UCSD-AML1 (cell line): Measurements from ENCODE around the gene TROAP.
"Not testable (repeated sequence)": the region's sequence is repeated elsewhere in the genome, so short reads cannot be mapped to it uniquely, and the experiment has no call there.

Experiments used
- DNase-seq: peaks from one replicate; lab custom pipeline; 2025; ENCODE audit not compliant: unreplicated experiment; lab: John Stamatoyannopoulos, UW

TROAP gene, protein sequence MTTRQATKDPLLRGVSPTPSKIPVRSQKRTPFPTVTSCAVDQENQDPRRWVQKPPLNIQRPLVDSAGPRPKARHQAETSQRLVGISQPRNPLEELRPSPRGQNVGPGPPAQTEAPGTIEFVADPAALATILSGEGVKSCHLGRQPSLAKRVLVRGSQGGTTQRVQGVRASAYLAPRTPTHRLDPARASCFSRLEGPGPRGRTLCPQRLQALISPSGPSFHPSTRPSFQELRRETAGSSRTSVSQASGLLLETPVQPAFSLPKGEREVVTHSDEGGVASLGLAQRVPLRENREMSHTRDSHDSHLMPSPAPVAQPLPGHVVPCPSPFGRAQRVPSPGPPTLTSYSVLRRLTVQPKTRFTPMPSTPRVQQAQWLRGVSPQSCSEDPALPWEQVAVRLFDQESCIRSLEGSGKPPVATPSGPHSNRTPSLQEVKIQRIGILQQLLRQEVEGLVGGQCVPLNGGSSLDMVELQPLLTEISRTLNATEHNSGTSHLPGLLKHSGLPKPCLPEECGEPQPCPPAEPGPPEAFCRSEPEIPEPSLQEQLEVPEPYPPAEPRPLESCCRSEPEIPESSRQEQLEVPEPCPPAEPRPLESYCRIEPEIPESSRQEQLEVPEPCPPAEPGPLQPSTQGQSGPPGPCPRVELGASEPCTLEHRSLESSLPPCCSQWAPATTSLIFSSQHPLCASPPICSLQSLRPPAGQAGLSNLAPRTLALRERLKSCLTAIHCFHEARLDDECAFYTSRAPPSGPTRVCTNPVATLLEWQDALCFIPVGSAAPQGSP

DNA sequence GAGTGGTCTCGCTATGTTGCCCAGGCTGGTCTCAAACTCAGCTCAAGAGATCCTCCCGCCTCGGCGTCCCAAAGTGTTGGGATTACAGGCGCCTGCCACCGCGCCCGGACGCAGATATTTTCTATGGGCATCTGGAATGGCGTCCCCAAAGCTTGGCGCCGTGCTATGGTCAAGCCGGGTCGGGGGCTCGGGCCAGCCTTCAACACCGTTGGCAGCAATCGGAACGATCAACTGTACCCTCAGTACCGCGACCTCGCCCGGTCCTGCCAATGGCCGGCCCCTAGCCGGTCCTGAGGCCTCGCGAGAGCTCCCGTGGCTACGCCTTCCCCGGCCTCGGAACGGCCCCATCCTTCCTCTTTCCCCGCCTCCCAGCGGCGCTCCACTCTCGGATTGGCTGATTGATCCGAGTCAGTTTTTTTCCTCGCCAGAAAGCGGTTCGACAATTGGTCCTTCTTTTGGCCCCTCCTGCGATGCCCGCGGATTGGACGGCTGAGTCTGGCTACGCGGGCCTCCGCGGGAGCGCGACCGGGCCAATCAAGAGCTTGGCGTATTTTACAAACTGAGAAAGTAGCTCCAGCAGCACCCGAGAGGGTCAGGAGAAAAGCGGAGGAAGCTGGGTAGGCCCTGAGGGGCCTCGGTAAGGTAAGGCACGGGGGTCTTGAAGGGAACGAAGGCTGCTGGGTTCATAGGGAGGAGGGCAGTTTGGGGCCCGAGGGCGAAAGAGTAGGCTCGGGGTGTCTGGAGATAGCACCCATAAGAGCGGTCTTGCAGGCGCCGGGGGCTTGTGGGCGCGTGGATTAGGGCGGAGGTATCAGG is at the start of gene TROAP:
Gene TROAP (plus strand): TSS at position 548 of the 816 bp plus-strand sequence. CDS start 354 bp downstream, outside the sequence.
- DNase-seq, result peak; percentile 96

DNA sequence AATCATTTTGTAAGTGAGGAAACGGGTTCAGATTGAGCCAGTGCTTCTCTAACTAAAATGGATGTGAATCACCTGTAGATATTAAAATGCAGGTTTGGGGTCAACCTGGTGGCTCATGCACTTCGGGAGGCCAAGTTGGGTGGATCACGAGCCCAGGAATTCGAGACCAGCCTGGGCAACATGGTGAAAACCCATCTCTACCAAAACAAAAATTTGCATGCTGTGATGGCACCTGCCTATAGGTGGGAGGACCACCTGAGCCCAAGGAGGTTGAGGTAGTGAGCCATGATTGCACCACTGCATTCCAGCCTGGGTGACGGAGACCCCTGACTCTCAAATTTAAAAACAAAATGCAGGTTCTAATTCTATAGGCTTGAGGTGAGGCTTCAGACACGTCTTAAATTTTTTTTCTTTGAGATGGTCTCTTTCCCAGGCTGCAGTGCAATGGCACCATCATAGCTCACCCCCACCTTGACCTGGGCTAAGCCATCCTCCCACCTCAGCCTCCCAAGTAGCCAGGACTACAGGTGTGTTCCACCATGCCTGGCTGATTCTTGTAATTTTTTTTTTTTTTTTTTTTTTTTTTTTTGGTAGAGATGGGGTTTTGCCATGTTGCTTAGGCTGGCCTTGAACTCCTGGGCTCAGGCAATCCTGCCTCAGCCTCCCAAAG is 49.2 kb upstream of the TROAP start:
- no peak for DNase-seq

DNA sequence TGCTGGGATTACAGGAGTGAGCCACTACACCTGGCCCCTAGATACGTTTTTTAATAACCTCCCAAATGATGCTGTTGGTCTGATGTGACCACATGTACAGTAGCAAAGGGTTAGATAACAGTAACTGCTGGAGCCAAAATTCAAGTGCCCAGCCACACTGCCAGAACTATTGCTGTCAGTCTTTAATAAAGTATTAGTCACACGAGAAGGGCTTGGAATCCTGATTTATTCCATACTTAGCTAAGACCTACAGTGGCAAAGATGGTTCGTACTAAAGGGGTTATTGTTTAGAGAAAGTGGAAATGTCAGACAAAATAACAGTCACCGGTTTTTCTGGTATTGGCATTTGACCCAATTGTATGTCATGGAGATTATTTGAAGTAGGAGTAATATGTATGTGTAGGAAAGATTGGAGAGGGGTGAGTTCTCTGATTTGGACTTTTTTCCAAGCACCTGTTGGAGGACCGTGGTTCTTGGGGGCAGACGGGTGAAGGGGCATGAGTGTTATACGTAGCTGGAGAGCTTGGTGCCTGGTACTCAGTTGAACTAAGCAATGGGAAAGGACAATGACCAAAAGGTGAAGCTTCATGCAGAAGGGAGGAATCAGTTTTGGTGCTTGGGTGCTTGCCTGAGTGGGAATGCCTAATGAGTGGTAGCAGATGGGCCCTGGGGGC is 48.5 kb upstream of the TROAP start:
- no peak for DNase-seq

DNA sequence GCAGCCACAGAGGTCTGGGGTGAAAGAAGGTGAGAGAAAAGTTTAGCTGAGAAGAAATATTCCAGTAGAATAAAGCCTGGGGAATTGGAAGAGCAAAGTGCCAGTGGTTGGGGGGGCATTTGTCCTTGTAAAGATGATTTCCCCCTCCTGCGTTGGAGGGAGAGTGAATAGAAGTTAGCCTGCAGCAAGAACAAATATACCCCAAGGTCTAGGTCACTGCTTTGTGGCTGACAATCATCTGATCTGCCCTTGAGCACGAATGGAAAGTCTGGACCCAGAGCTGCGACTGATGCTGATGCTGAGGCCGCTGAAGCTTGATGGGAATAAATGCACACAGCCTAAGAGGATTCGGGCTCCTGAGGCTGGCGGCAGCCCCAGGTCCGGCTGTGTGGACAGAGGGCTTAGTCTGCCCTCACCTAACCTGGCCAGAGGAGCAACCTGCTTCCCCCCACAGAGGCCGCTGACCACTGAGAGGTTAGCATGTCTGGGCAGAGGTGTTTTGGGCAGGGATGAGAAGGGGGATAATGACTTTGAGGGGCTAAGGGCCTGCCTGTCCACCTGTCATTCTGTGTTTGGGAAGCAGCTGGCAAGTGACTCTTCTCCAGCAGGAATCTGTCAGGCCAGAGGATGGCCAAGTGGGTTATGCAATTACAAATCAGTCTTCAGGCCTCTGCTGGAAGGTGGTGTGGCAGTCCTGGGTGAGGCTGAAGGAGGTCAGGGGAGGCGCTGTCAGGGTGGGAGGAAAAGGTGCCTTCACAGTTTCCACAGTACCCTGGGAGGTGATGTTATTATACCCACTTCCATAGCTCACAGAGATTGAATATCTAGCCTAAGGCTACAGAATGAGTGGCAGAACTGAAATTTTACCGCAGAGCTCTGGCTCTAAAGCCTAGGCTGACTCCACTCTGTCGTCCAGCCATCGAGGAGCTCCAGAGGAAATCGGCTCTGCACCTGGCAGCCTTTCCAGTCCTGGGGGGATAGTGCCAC is 46.5 kb upstream of the TROAP start:
- no peak for DNase-seq

DNA sequence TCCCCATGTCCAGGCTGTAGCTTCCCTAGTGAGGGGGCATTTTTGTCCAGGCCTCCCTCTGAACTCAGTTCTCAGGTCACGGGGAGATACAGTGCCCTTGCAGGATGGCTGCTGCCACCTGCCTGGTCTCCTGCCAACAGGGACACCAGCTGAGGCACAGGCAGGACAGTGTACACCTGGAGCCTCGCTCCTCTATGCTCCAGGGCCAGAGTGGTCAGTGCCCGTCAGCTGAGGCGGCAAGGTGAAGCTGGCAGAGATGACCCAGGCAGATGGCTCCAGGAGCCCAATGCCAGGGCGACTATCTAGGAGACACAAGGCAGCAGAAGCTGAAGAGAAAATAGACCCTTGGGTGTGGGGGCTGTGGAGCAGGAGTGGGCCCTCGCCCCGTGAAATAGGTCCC is 45.6 kb upstream of the TROAP start:
- DNase-seq, result no peak

DNA sequence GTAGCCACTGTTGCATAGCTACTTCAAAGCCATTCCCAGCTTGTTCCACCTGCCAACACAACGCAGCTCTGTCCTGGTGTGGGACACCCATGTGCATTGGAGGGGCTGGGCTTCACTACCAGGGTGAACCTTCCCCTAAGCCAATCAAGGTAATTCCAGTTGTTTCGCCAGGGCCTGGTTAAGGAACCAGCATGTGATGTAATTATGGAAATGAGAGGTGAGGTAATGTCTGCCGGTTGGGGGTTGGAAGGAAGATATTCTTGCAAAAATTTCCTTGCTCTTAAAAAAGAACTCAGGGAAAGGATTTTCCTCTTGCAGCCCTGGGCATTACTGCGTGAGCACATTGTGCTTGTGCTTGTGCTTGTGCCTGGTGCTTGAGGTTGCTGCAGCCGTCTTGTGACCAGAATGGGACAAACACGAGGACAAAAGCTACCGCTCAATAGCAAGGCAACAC is 43.3 kb upstream of the TROAP start:
- no peak for DNase-seq

DNA sequence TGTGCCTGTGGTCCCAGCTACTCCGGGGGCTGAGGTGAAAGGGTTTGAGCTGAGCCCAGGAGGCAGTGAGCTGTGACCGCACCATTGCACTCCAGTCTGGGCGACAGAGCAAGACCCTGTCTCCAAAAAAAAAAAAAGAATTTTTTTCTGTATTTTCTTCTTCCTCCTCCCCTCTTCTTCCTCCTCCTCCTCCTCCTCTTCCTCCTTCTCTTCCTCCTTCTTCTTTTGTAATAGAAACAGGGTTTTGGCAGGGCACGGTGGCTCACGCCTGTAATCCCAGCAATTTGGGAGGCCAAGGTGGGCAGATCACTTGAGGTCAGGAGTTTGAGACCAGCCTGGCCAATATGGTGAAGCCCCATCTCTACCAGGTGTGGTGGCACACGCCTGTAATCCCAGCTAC is 42.5 kb upstream of the TROAP start:
- not testable (repeated sequence) for DNase-seq

DNA sequence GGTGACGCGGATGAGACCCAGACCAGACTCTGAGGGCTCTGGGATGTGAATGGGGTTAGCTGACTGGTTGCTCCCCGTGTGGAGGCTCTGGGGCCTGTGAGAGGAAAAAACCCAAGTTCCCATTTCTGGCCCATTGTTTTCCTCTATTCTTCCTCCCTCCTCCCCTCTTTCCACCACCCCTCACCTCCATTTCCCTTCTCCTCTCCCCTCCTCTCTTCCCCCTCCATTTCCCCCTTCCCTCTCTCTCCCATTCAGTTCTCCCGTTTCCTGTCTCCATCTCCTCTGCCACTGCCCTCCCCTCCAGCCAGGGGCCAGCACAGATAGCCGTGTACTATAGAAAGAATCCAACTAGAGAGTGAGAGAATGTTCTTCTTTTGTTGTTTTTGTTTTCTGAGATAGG is 40.8 kb upstream of the TROAP start:
- DNase-seq, result no peak

DNA sequence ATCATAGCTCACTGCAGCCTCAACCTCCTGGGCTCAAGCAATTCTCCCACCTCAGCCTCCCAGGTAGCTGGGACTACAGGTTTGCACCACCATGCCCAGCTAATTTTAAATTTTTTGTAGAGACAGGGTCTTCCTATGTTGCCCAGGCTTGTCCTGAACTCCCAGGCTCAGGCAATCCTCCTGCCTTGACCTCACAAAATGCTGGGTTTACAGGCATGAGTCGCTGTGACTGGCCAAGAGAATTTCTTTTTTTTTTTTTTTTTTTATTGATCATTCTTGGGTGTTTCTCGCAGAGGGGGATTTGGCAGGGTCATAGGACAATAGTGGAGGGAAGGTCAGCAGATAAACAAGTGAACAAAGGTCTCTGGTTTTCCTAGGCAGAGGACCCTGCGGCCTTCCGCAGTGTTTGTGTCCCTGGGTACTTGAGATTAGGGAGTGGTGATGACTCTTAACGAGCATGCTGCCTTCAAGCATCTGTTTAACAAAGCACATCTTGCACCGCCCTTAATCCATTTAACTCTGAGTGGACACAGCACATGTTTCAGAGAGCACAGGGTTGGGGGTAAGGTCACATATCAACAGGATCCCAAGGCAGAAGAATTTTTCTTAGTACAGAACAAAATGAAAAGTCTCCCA is 40.2 kb upstream of the TROAP start:
- DNase-seq, result not testable (repeated sequence)

DNA sequence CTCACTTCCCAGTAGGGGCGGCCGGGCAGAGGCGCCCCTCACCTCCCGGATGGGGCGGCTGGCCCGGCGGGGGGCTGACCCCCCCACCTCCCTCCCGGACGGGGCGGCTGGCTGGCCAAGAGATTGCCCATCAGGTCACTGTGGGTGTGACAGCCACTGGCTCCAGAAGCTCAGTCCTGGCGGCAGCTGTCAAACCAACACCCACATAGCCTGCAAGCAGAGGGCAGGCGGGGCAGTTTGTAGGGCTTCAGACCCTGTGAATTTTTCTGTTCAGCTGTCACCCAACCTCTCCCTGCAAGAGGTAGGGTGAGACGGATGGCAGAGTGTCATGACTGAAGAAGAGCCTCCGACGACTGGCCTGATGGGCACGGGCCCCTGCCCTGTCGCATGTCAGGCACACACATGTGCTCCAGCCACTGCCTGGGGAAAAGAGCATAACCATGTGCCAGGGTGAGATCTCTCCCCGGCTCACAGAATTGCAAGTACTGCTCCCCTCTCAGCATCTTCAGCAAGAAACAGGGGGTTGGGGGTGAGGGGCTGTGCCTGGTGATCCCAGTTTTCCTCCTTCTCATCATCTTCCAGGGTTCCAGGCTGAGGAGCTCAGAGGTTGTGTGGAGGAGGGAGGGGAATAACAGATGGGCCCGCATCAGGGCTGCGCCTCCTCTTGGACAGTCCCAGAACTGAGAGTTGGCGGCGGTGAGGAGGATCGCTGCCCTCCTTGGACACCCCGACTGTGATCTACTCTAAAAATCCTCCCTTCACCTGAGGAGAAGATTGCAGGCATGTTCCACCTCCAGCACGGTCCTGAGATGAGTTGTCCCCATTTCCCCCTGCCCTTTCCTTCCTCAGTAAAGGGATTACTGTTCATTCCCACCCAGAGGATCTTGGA is 39.3 kb upstream of the TROAP start:
- DNase-seq, result no peak

DNA sequence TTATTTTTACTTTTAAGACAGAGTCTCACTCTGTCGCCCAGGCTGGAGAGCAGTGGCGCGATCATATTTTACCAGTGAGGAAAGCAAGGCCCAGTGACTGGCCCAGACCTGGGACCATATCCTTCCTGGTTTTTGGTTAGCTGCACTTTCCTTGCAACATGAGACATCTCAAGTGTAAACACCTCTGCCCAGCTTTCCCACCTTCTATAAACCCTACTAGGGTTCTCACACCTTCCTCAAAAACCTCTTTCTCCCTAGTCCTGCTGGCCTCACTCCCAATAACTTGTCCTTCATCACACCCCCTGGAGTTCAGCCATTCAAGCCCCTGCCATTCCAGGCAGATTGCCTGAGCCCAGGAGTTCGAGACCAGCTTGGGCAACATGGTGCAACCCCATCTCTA is 38.4 kb upstream of the TROAP start:
- no peak for DNase-seq

DNA sequence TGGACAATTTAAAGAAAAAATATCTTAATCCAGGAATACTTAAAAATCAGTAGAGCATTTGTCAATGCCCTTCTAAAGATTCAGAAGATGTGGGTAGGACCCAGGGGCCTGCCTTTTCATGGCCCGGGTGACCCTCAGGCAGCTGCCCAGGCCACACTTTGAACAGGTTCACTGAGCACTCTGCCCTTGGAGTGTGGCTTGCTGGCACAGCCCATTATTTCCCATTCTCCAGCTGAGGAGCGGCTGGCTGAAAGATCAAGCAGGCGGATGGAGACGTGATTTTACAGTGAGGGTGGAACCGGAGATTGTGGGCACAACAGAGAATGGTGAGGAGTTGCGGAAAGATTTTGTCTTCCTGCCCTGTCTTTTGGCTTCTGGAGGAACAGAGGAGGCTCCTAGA is 35.2 kb upstream of the TROAP start:
- DNase-seq, result no peak

DNA sequence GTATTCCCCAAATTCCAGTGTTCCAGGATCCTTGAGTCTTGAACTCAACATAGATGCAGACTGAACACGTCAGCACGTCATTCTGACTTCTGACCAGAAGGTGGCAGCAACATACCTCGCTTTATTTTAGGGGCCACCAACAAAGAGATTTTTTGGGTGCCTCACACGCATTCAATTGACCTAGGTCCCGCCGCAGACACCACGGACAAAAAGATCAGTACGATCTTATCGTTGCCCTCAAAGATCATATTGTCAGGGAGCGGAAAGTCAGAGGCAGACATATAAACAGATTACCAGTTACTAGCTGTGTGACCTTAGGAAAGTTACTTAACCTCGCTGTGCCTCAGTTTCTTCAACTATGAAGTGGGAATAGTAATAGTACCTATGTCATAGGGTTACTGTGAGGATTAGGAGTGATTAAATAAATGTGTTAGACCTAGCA is 34.6 kb upstream of the TROAP start:
- DNase-seq, result peak; percentile 39

DNA sequence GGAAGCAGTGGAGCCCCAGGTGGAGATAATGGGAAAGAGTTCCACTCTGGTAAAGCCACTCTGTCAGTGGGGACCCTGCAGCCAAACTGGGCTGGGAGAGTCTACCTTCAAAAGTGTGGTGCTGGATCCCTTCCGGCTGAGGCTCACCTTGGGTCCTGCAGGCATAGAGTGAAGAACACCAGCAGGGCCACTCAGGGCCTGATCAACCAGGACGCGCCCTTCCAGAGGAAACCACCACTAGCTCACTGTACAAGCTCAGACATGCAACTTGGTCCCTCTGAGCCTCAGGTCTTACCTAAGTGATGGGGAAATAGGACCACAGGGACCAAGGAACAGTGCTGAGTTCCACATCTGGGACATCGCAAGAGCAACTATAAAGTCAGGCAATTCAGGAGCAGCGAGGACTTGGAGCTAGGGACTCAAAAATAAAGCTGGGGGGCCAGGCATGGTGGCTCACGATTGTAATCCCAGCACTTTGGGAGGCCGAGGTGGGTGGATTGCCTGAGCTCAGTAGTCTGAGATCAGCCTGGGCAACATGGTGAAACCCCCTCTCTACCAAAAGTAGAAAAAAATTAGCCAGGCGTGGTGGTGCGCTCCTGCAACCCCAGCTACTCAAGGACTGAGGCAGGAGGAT is 34.0 kb upstream of the TROAP start:
- no peak for DNase-seq

DNA sequence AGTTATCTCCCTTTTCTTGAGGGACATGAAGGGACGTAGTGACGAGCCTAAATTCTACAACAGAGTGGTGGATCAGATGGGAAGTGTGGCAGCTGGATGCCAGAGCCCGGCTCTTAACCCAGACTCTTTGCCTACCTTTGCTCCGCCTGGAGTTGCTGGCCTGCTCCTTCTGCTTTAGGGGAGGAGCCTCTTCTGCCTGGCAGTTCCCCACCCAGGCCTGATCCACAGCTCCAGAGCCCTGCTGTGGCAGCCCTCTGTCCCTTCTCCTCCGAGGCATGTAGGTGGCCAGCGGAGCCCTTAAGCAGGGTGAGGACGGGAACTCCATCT is 30.4 kb upstream of the TROAP start:
- no peak for DNase-seq

DNA sequence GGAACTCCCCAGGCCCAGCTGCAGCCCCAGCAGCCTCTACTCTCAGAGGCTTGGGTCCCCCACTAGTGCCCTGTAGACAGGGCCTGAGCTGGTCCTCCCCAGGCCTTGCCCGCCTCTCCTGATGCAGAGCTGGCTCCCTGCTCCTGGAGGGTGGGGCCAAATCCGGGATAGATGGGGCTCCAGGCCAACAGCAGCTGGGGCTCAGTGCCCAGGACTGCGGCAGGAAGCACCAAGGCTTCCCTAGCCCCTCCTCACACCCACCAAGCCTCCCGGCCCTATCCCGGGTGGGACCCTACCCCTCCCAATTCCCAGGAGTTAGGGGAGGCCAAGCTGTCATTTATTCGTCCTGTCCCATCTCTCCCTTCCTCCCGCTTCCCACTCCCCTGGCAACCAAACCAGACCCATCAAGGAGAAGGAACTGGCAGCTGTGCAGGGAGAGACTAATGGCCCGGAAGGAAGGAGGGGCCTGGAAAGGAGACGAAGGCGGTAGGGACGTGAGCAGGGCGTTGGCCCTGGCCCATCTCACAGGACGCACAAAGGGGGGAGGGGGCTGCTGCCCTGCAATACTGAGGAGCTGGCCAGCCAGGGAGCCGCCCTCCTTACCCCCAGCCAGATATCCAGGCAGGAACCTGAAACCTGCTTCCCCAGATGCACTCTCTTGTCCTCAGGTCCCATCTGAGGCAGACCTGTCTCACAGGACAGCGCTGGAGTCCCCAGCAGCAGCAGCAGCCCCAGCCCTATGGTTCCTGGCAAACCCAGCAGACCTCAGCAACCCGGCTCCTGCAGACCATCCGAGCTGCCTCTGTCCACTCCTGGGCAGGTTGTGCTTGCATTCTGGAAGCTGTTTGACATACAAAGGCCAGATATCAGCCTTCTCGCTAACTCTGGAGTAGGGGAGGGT is 29.7 kb upstream of the TROAP start:
- no peak for DNase-seq
